ENCODE results near the gene BRD1. TPM values are rescaled to one million over a fixed set of nuclear protein-coding genes. Genes with fewer than 3 reads are reported as not detected.

Gene BRD1
- total and polyA plus RNA-seq, 12 donors = 8.2 to 23.2 (median 16.9) TPM

DNA sequence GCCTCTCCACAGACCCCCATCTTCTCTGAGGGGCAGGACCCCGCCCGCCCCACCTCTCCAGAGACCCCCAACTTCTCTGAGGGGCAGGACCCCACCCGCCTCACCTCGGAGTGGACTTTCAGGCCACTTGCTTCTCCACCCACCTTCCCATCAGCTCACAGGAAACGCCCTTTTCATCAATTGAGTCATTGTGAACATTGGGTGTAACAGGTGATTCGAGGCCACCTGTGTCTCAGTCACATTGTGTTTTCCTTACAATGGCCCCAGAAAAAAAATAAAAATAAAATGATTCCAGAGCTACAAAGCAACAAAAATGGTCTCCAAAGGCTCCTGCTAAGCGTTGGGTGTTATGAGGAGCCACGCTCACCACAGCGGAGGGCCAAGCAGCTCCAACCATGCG lies 36.0 kb downstream of the BRD1 start:
- Histone ChIP-seq H3K27ac (peak overlapping the region in 6 of 10 donors; percentile 5 to 84 (median 32)), H3K4me1 (peaks cover 28 to 63% (median 56%) of the 10 kb centered on the region in 9 donors), H3K9me3 (no peaks in the 10 kb centered on the region), H3K36me3 (peaks cover 0 to 82% (median 32%) of the 10 kb centered on the region in 9 donors), H3K4me3 (no peak overlapping the region), H3K27me3 (no peaks in the 10 kb centered on the region)
- TF ChIP-seq CTCF (IDR thresholded peaks at IDR 0.05) = no peak
- peak in 2 of 8 donors; percentile 7 to 17 for ATAC-seq
- 86 to 87% methylated on average over 10 of the region's 10 CpGs for WGBS, 2 donors
- no peak for DNase-seq
- intact Hi-C loops (cut with DNase I) = no loop called here

GRCh38 chr22:49790912-49791311 lies 36.8 kb downstream of the BRD1 start:
- TF ChIP-seq CTCF (IDR thresholded peaks at IDR 0.05) = no peak
- Histone ChIP-seq H3K9me3 (no peaks in the 10 kb centered on the region), H3K4me3 (no peak overlapping the region), H3K36me3 (peaks cover 0 to 82% (median 29%) of the 10 kb centered on the region in 9 donors), H3K27ac (peak overlapping the region in 4 of 10 donors; percentile 14 to 84 (median 32)), H3K27me3 (no peaks in the 10 kb centered on the region), H3K4me1 (peaks cover 28 to 71% (median 63%) of the 10 kb centered on the region in 9 donors)
- intact Hi-C loops (cut with DNase I) = no loop called here
- ATAC-seq (peak in 3 of 8 donors; percentile 12 to 27 (median 25)), DNase-seq (no peak)
- WGBS, 2 donors = 68 to 77% methylated on average over 16 of the region's 16 CpGs

DNA sequence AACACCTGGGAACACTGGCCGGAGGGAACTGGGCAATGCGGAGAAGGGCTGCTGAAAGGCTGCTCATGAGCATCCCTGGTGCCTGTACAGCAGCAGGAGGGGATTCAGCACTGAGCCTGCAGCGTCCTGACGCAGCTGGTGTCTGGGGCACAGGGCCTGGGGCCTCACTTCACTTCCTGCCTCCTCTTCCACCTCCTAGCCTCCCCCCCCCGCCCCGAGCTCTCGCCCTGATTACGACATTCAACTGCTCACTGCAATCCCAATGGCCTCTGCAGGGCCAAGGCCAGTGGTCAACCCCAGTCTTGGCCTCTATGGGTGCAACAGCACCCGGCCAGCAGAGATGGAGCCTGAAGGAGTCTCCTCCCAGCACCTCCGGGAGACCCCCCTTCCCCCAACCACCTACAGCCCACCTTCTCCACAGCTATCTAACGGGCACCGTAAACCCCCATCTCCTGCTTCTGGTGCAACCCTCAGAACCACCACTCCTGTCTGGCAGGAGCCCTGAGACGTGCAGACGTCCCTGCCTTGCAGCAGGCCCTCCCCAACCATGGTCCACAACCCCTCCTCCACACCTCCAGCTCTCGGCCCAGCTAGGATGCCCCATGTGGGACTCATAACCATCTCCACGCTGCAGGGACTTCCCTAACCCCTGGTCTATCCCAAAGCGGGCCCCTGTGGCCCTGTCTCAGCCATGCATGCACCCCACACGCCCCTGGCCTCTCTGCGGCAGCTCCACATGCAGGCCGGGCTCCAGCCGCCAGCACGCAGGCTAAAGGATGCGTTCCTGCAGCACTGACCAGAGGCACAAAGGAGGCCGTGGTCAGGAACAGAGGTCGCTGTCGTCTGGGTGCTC lies 38.2 kb downstream of the BRD1 start:
- WGBS, 2 donors = 68 to 71% methylated on average over 26 of the region's 26 CpGs
- ATAC-seq (peak; percentile 18 to 71 (median 50)), DNase-seq (peak in 1 of 2 donors; percentile 56)
- H3K9me3 ChIP-seq = no peaks in the 10 kb centered on the region
- peak overlapping the region in 5 of 10 donors; percentile 4 to 31 (median 13) for H3K4me3 ChIP-seq
- H3K4me1 ChIP-seq = peaks cover 28 to 82% (median 71%) of the 10 kb centered on the region in 9 donors
- intact Hi-C loops (cut with DNase I) = loop anchor here in 2 of 10 donors (5.0 to 10.0 kb wide), 3 partner anchors 65 to 128 kb away; partner anchors contain the start of genes ALG12 (in 2 of the 2), CRELD2 (in 2 of the 2) and ZBED4 (in 2 of the 2)
- TF ChIP-seq CTCF (IDR thresholded peaks at IDR 0.05) = no peak
- H3K27me3 ChIP-seq = no peaks in the 10 kb centered on the region
- peak overlapping the region; percentile 30 to 85 (median 75) for H3K27ac ChIP-seq
- H3K36me3 ChIP-seq = peaks cover 0 to 78% (median 21%) of the 10 kb centered on the region in 9 donors

GRCh38 chr22:49788504-49788903 lies 39.2 kb downstream of the BRD1 start:
- Histone ChIP-seq H3K9me3 (no peaks in the 10 kb centered on the region), H3K27me3 (no peaks in the 10 kb centered on the region), H3K27ac (peak overlapping the region; percentile 30 to 85 (median 75)), H3K4me1 (peaks cover 28 to 81% (median 69%) of the 10 kb centered on the region in 9 donors), H3K4me3 (peak overlapping the region in 3 of 10 donors; percentile 4 to 31 (median 11)), H3K36me3 (peaks cover 0 to 78% (median 12%) of the 10 kb centered on the region in 9 donors)
- intact Hi-C loops (cut with DNase I) = loop anchor here in 2 of 10 donors (5.0 to 10.0 kb wide), 3 partner anchors 66 to 129 kb away; partner anchors contain the start of genes ALG12 (in 2 of the 2), CRELD2 (in 2 of the 2) and ZBED4 (in 2 of the 2)
- ATAC-seq (peak in 7 of 8 donors; percentile 68 to 90 (median 87)), DNase-seq (peak; percentile 76)
- WGBS, 2 donors = 12 to 27% methylated on average over 11 of the region's 11 CpGs
- no peak for TF ChIP-seq CTCF (IDR thresholded peaks at IDR 0.05)
